GM21515 (cell line): ENCODE results near the gene CNR2.
"Not testable (repeated sequence)": the region's sequence is repeated elsewhere in the genome, so short reads cannot be mapped to it uniquely, and the experiment has no call there.

Source experiments
- ATAC-seq: cut with Tn5 transposase; IDR thresholded peaks from one replicate; pipeline ENCODE4 v1.9.1; 2021; ENCODE audit not compliant: unreplicated experiment

CNR2 gene

GRCh38 chr1:23916209-23917131, 3.3 kb upstream of the CNR2 start:
- peak; percentile 54 for ATAC-seq

- no peak for ATAC-seq
These were observed 2.3 kb upstream of the CNR2 start for GRCh38 chr1:23915466-23915865.

GRCh38 chr1:23914921-23915320, 1.8 kb upstream of the CNR2 start:
- ATAC-seq: no peak

GRCh38 chr1:23911921-23912320, 1.2 kb downstream of the CNR2 start:
- no peak for ATAC-seq

GRCh38 chr1:23910553-23911246, 2.5 kb downstream of the CNR2 start:
- no peak for ATAC-seq

DNA sequence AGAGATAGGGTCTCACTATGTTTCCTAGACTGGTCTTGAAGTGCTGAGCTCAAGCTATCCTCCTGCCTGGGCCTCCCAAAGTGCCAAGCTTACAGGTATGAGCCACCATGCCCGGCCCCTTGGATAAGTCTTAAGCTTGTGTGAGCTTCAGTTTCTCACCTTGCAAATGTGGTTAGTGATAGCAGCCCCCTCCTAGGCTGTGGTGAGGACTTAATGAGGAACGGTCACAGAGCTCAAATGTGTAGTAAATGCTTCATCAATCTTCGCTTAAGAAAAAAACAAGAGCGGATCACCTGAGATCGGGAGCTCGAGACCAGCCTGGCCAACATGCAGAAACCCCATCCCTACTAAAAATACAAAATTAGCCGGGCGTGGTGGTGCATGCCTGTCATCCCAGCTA, 3.0 kb downstream of the CNR2 start:
- no peak for ATAC-seq

DNA sequence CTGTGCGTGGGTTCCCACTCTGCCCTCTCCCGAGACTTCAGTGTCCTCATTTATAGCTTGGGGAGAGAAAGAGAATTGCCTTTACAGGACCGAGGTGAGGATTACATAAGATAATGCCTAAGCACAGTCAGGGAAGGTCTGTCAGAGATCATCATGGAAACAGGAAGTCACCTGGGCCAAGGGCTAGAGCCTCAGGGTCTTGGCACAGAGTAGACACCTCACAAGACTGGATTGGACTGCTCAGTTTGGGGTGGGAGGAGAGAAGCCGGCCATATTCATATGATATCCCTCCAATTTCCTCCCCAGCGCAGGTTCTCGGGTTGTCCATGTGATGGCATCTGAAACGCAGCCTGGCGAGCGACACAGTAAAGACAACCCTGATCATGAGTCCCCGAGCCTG, 3.8 kb downstream of the CNR2 start:
- ATAC-seq: no peak

DNA sequence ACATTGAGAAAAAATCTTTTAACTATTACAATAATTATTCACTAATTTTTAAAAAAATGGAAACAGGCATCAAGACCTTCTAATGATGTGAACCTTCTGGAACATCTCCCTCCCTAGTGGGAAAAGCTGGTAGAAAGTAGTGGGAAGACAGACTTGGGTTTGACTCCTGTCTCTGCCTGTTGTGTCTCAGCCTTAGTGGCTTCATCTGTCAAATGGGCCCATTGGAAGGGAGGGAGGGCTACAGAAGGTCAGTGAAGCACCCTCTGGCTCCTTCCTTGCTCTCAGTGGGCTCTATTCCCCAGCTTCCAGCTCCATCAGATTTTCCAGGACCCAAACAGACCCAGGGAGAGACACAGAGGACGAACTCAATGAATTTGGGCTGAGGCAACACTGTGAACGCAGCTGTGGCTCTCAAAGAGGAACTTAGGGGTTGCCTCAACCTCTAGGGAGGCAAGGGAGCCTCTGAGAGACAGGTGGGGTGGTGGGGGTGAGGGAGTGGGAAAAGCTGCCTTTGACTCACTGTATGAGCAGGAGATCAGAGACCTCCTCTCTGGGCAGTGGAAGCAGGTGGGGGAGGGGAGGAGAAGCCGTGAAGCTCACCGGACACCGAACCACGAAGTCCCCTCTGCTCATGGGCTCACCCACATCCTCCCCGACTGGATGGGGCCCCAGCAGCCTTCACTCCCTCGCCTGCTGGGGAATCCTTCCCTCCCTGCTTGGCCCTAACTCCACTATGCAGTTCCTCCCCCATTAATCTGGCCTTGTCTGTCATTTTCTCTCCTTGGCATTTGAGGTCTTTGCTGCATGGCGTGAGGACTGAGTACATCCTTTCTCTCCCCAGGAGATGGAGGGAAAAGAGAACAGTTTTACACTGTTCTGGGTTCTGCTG, 4.5 kb downstream of the CNR2 start:
- ATAC-seq: no peak

DNA sequence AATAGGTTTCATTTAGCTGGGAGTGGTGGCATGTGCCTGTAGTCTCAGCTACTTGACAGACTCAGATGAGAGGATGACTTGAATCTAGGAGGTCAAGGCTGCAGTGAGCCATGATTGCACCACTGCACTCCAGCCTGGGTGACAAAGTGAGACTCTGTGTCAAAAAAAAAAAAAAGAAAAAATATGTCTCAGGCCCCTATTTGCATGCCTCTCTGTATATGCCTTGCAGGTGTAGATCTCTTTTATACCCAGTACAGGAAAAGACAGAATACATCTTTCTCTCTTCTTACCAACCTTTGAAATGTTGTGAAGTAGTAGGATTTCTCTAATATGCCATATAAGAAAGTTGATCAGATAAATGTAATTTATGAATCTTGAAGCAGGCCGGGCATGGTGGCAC, 6.4 kb downstream of the CNR2 start:
- ATAC-seq: no peak

DNA sequence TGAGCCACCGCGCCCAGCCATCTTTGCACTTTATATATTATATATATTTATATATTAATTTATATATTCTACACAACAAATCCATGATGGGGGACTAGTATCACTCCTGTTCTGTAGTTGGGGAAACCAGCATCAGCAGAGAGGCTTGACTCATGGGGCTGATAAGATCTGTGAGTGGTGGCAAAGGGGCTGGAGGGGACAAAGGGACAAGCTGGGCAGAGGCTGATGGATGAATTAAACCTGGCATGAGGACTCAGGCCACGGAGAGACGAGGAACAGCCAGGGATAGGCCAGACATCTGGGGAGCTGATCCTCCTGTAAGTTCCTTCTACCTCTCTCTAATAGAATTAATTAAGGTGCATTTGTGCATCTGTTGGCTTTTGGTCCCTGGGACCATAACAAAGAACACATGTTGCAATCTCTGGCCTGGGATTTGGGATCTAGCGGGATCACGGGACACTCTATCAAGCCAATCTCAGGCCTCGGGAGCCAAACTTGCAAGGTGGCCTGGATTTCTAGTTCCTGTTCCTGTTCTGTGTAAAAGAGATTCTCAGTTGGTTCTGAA, 7.6 kb downstream of the CNR2 start:
- ATAC-seq: no peak

GRCh38 chr1:23904748-23905357, 8.3 kb downstream of the CNR2 start:
- ATAC-seq: no peak

GRCh38 chr1:23903754-23904153, 9.4 kb downstream of the CNR2 start:
- no peak for ATAC-seq

- no peak for ATAC-seq
These were observed 10.6 kb downstream of the CNR2 start for GRCh38 chr1:23902321-23903278.

DNA sequence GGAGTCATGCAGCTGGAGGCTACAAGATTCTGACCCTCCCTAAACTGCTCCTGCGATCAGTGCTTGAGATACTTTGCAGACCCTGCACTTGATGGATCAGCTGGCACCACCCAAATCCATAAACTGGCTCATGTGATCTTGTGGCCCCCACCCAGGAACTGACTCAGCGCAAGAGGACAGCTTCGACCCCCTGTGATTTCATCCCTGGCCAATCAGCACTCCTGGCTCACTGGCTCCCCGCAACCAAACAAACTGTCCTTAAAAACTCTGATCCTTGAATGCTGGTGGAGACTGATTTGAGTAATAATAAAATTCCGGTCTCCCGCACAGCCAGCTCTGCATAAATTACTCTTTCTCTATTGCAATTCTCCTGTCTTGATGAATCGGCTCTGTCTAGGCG, 13.1 kb downstream of the CNR2 start:
- ATAC-seq: not testable (repeated sequence)

- no peak for ATAC-seq
These were observed 14.1 kb downstream of the CNR2 start for GRCh38 chr1:23899070-23899469.

DNA sequence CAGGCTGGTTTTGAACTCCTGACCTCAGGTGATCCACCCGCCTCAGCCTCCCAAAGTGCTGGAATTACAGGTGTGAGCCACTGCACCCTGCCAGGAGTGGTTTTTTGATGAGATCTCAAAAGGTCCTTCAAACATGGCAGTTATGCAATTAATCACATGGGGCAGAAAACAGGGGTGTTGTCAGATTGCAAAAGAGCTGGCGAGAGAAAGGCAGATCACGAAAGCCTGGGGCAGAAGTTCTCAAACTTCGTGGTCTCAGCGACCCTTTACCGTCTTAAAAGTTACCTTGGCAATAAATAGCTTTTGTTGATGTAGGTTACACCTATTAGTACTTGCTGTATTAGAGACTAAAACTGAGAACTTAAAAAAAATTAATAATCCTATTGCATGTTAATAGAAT, 16.1 kb downstream of the CNR2 start:
- ATAC-seq: no peak

- no peak for ATAC-seq
These were observed 16.7 kb downstream of the CNR2 start for GRCh38 chr1:23896491-23896890.

DNA sequence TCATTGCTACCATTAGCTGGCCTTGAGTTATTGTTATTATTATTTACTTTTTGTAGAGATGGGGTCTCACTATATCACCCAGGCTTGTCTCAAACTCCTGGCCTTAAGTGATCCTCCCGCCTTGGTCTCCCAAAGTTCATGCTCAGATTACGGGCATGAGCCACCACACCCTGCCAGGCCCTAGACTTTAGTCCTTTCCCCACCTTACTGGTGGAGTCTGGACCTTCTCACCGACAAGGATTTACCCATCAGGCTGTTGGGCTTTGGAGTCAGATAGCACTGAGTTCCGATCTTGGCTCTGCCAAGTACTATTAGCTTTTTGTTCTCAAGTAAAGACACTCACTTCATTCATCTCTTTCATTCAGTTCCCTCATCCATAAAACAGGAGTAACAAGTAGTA, 17.2 kb downstream of the CNR2 start:
- ATAC-seq: no peak

- no peak for ATAC-seq
These were observed 18.1 kb downstream of the CNR2 start for GRCh38 chr1:23895082-23895481.
